Measurements from ENCODE around the gene CAB39. TPM values are rescaled to one million over a fixed set of nuclear protein-coding genes. Genes with fewer than 3 reads are reported as not detected.

CAB39 gene
- polyA plus RNA-seq, 1 donor (not counting 4 experiments of a cell fraction or from before 2014, with no cell fraction given): 120 TPM

- H3K4me3 ChIP-seq (ENCODE audit: control insufficient read depth in 2 of 3, extremely low read depth in 1 of 3, insufficient read depth in 2 of 3, low read depth in 1 of 3, low read length in 3 of 3): no peak overlapping the region
- H4K20me1 ChIP-seq (ENCODE audit: control insufficient read depth, extremely low read depth, insufficient read depth, low read length): peaks cover 11% of the 10 kb centered on the region
- H3K79me2 ChIP-seq (ENCODE audit: control insufficient read depth, insufficient read depth, low read length): peaks cover 96% of the 10 kb centered on the region
Observed at GRCh38 chr2:230742781-230743180, 30.1 kb downstream of the CAB39 start.

GRCh38 chr2:230746213-230746612, 33.6 kb downstream of the CAB39 start:
- H3K27ac ChIP-seq (ENCODE audit: control insufficient read depth, insufficient read depth, low read length): peak overlapping the region; percentile 42
- dilution Hi-C loops (cut with MboI; ENCODE audit: extremely low pct_ligation_motif_present, low sequenced_read_pairs): no loop called here
- peak; percentile 53 for FAIRE-seq
- no peaks in the 10 kb centered on the region for H3K27me3 ChIP-seq (ENCODE audit: control insufficient read depth, extremely low read depth, insufficient read depth, low read length)
- no peak overlapping the region for H3K4me2 ChIP-seq (ENCODE audit: control insufficient read depth, extremely low read depth, insufficient read depth, low read depth, low read length)
- peaks cover 6 to 17% of the 10 kb centered on the region in 2 experiments for H3K36me3 ChIP-seq (ENCODE audit: control insufficient read depth in 2 of 2, extremely low read depth in 1 of 2, insufficient read depth in 2 of 2, low read length in 2 of 2)
- H4K20me1 ChIP-seq (ENCODE audit: control insufficient read depth, extremely low read depth, insufficient read depth, low read length): peaks cover 7% of the 10 kb centered on the region
- DNase-seq (ENCODE audit: low read depth, low spot score): no peak
- H3K9me1 ChIP-seq (ENCODE audit: control insufficient read depth, extremely low read depth, insufficient read depth, low read length): peaks cover 4% of the 10 kb centered on the region
- no peak for TF ChIP-seq EZH2 (IDR thresholded peaks at IDR 0.05; ENCODE audit: low read length)
- peaks cover 43% of the 10 kb centered on the region for H3K4me1 ChIP-seq (ENCODE audit: control insufficient read depth, extremely low read depth, insufficient read depth, low read length)
- peaks cover 93% of the 10 kb centered on the region for H3K79me2 ChIP-seq (ENCODE audit: control insufficient read depth, insufficient read depth, low read length)
- no peak overlapping the region for H2AFZ ChIP-seq (ENCODE audit: control insufficient read depth, low read length)
- no peaks in the 10 kb centered on the region for H3K9me3 ChIP-seq (ENCODE audit: control insufficient read depth, low read depth, low read length)
- no peak overlapping the region for H3K4me3 ChIP-seq (ENCODE audit: control insufficient read depth in 2 of 3, extremely low read depth in 1 of 3, insufficient read depth in 2 of 3, low read depth in 1 of 3, low read length in 3 of 3)
- no peak overlapping the region for H3K9ac ChIP-seq (ENCODE audit: control insufficient read depth, extremely low read depth, insufficient read depth, low read length)

More at GRCh38 chr2:230742781-230743180, 30.1 kb downstream of the CAB39 start:
- peaks cover 23% of the 10 kb centered on the region for H3K4me1 ChIP-seq (ENCODE audit: control insufficient read depth, extremely low read depth, insufficient read depth, low read length)
- no peaks in the 10 kb centered on the region for H3K9me1 ChIP-seq (ENCODE audit: control insufficient read depth, extremely low read depth, insufficient read depth, low read length)
- no peaks in the 10 kb centered on the region for H3K27me3 ChIP-seq (ENCODE audit: control insufficient read depth, extremely low read depth, insufficient read depth, low read length)
- dilution Hi-C loops (cut with MboI; ENCODE audit: extremely low pct_ligation_motif_present, low sequenced_read_pairs): no loop called here
- no peak overlapping the region for H3K27ac ChIP-seq (ENCODE audit: control insufficient read depth, insufficient read depth, low read length)
- FAIRE-seq (no peak), DNase-seq (ENCODE audit: low read depth, low spot score) (no peak)
- no peak for TF ChIP-seq CTCF (optimal IDR thresholded peaks at IDR 0.05 in 1 of 3, IDR thresholded peaks at IDR 0.05 in 1 of 3, conservative IDR thresholded peaks at IDR 0.05 in 1 of 3; ENCODE audit: extremely low read depth in 1 of 3, insufficient read depth in 2 of 3, low read length in 3 of 3)
- TF ChIP-seq EZH2 (IDR thresholded peaks at IDR 0.05; ENCODE audit: low read length): no peak
- no peaks in the 10 kb centered on the region for H3K9me3 ChIP-seq (ENCODE audit: control insufficient read depth, low read depth, low read length)
- H3K36me3 ChIP-seq (ENCODE audit: control insufficient read depth in 2 of 2, extremely low read depth in 1 of 2, insufficient read depth in 2 of 2, low read length in 2 of 2): peaks cover 16 to 22% of the 10 kb centered on the region in 2 experiments
- no peak overlapping the region for H2AFZ ChIP-seq (ENCODE audit: control insufficient read depth, low read length)
- H3K9ac ChIP-seq (ENCODE audit: control insufficient read depth, extremely low read depth, insufficient read depth, low read length): no peak overlapping the region
- no peak overlapping the region for H3K4me2 ChIP-seq (ENCODE audit: control insufficient read depth, extremely low read depth, insufficient read depth, low read depth, low read length)

GRCh38 chr2:230748087-230748486, 35.4 kb downstream of the CAB39 start:
- Histone ChIP-seq H3K27me3 (ENCODE audit: control insufficient read depth, extremely low read depth, insufficient read depth, low read length) (no peaks in the 10 kb centered on the region), H3K79me2 (ENCODE audit: control insufficient read depth, insufficient read depth, low read length) (peaks cover 95% of the 10 kb centered on the region), H3K4me1 (ENCODE audit: control insufficient read depth, extremely low read depth, insufficient read depth, low read length) (peaks cover 47% of the 10 kb centered on the region), H3K9me3 (ENCODE audit: control insufficient read depth, low read depth, low read length) (no peaks in the 10 kb centered on the region), H3K36me3 (ENCODE audit: control insufficient read depth in 2 of 2, extremely low read depth in 1 of 2, insufficient read depth in 2 of 2, low read length in 2 of 2) (peaks cover 2 to 7% of the 10 kb centered on the region in 2 experiments), H3K4me2 (ENCODE audit: control insufficient read depth, extremely low read depth, insufficient read depth, low read depth, low read length) (no peak overlapping the region), H2AFZ (ENCODE audit: control insufficient read depth, low read length) (no peak overlapping the region), H3K9ac (ENCODE audit: control insufficient read depth, extremely low read depth, insufficient read depth, low read length) (no peak overlapping the region), H3K4me3 (ENCODE audit: control insufficient read depth in 2 of 3, extremely low read depth in 1 of 3, insufficient read depth in 2 of 3, low read depth in 1 of 3, low read length in 3 of 3) (no peak overlapping the region), H3K9me1 (ENCODE audit: control insufficient read depth, extremely low read depth, insufficient read depth, low read length) (peaks cover 4% of the 10 kb centered on the region), H4K20me1 (ENCODE audit: control insufficient read depth, extremely low read depth, insufficient read depth, low read length) (peaks cover 15% of the 10 kb centered on the region), H3K27ac (ENCODE audit: control insufficient read depth, insufficient read depth, low read length) (peak overlapping the region; percentile 32)
- peak; percentile 53 for DNase-seq (ENCODE audit: low read depth, low spot score)
- dilution Hi-C loops (cut with MboI; ENCODE audit: extremely low pct_ligation_motif_present, low sequenced_read_pairs): no loop called here
- TF ChIP-seq CTCF (optimal IDR thresholded peaks at IDR 0.05 in 1 of 3, IDR thresholded peaks at IDR 0.05 in 1 of 3, conservative IDR thresholded peaks at IDR 0.05 in 1 of 3; ENCODE audit: extremely low read depth in 1 of 3, insufficient read depth in 2 of 3, low read length in 3 of 3) (no peak), EZH2 (IDR thresholded peaks at IDR 0.05; ENCODE audit: low read length) (no peak)
- peak; percentile 65 for FAIRE-seq

All from keratinocyte (primary cell).